Astrocyte (in vitro differentiated cells and primary cell): ENCODE results near the gene CDK8. TPM values are rescaled to one million over a fixed set of nuclear protein-coding genes. Genes with fewer than 3 reads are reported as not detected.

Experiments used
- DNase-seq: peaks from one replicate; pipeline ENCODE4 v3.0.0-alpha.2; 2010; ENCODE audit warnings: low read depth
- FAIRE-seq: peaks from 2 replicates; lab custom pipeline; 2011; peaks lifted over from hg19 to GRCh38; lab: Jason Lieb, UNC
- H2AFZ ChIP-seq: 2 replicates; pipeline ENCODE4 v1.6.0; 2012; ENCODE audit warnings: low read depth, low read length, inconsistent platforms
- H3K27ac ChIP-seq: 2 replicates; pipeline ENCODE4 v1.5.1; 2011; ENCODE audit warnings: low read depth, low read length, inconsistent platforms
- H3K27me3 ChIP-seq: 2 replicates; pipeline ENCODE4 v1.6.0; 2011; ENCODE audit warnings: low read length, inconsistent platforms; ENCODE audit not compliant: insufficient read depth
- H3K36me3 ChIP-seq: 2 replicates; pipeline ENCODE4 v1.5.1; 2011; ENCODE audit warnings: low read length, inconsistent platforms; ENCODE audit not compliant: insufficient read depth
- H3K4me1 ChIP-seq: 2 replicates; pipeline ENCODE4 v1.5.1; 2011; ENCODE audit warnings: low read length, inconsistent platforms; ENCODE audit not compliant: insufficient read depth
- H3K4me2 ChIP-seq: 2 replicates; pipeline ENCODE4 v1.6.0; 2012; ENCODE audit warnings: low read length, inconsistent platforms
- H3K4me3 ChIP-seq: 2 replicates; pipeline ENCODE4 v1.5.1; 2011; ENCODE audit warnings: low read depth, mild to moderate bottlenecking, low read length, inconsistent platforms; ENCODE audit not compliant: insufficient read depth
- H3K79me2 ChIP-seq: 2 replicates; pipeline ENCODE4 v1.6.0; 2012; ENCODE audit warnings: mild to moderate bottlenecking, low read length, inconsistent platforms; ENCODE audit not compliant: insufficient read depth
- H3K9ac ChIP-seq: 2 replicates; pipeline ENCODE4 v1.6.0; 2012; ENCODE audit warnings: mild to moderate bottlenecking, low read length, inconsistent platforms
- H3K9me3 ChIP-seq: 2 replicates; pipeline ENCODE4 v1.5.1; 2012; ENCODE audit warnings: low read depth, mild to moderate bottlenecking, low read length, inconsistent platforms; ENCODE audit not compliant: insufficient read depth
- H4K20me1 ChIP-seq: 2 replicates; pipeline ENCODE4 v1.6.0; 2012; ENCODE audit warnings: low read length, inconsistent platforms; ENCODE audit not compliant: insufficient read depth
- H3K27ac Mint-ChIP-seq: one replicate; pipeline ENCODE4 v1.8.0; 2021; ENCODE audit warnings: mild to moderate bottlenecking, mixed read lengths; ENCODE audit not compliant: unreplicated experiment
- H3K27me3 Mint-ChIP-seq: one replicate; pipeline ENCODE4 v1.8.0; 2021; ENCODE audit warnings: low read depth, mixed read lengths; ENCODE audit not compliant: unreplicated experiment
- H3K36me3 Mint-ChIP-seq: one replicate; pipeline ENCODE4 v1.8.0; 2021; ENCODE audit warnings: low read depth, mixed read lengths; ENCODE audit not compliant: unreplicated experiment
- H3K4me1 Mint-ChIP-seq: one replicate; pipeline ENCODE4 v1.8.0; 2021; ENCODE audit warnings: low read depth, mixed read lengths; ENCODE audit not compliant: unreplicated experiment
- H3K4me3 Mint-ChIP-seq: one replicate; pipeline ENCODE4 v1.8.0; 2021; ENCODE audit warnings: mild to moderate bottlenecking, moderate library complexity, mixed read lengths; ENCODE audit not compliant: unreplicated experiment
- H3K9me3 Mint-ChIP-seq: one replicate; pipeline ENCODE4 v1.8.0; 2021; ENCODE audit warnings: mild to moderate bottlenecking, mixed read lengths; ENCODE audit not compliant: unreplicated experiment
- CTCF ChIP-seq: IDR thresholded peaks from 2 replicates; pipeline ENCODE4 v1.5.1; 2011; ENCODE audit warnings: low read depth, mild to moderate bottlenecking, inconsistent platforms, low read length, moderate library complexity; ENCODE audit not compliant: insufficient read depth
- EZH2 ChIP-seq: IDR thresholded peaks from 2 replicates; pipeline ENCODE4 v1.6.1; 2012; ENCODE audit warnings: mild to moderate bottlenecking, low read length, inconsistent platforms; ENCODE audit not compliant: insufficient read depth
- total RNA-seq: library from RNA; stranded (reverse); gene quantifications from 2 replicates; pipeline ENCODE4 v1.2.1, GENCODE V29; 2021

Gene CDK8
- total RNA-seq, 1 donor from 2014 or later: 32.4 TPM

- no peaks in the 10 kb centered on the region for H3K27me3 ChIP-seq
- FAIRE-seq: no peak
- Mint-ChIP-seq H3K27me3 (no peaks in the 10 kb centered on the region), H3K36me3 (no peaks in the 10 kb centered on the region), H3K4me1 (peaks cover 11% of the 10 kb centered on the region), H3K27ac (no peak overlapping the region), H3K9me3 (no peaks in the 10 kb centered on the region), H3K4me3 (peak overlapping the region; percentile 90)
- no peak overlapping the region for H2AFZ ChIP-seq
- no peak overlapping the region for H3K9ac ChIP-seq
- no peak overlapping the region for H3K27ac ChIP-seq
- H3K4me2 ChIP-seq: no peak overlapping the region
- no peak overlapping the region for H3K4me3 ChIP-seq
- H3K9me3 ChIP-seq: no peaks in the 10 kb centered on the region
- peaks cover 6% of the 10 kb centered on the region for H3K4me1 ChIP-seq
- H3K36me3 ChIP-seq: no peaks in the 10 kb centered on the region
- DNase-seq: no peak
- peaks cover 72% of the 10 kb centered on the region for H4K20me1 ChIP-seq
- peaks cover 76% of the 10 kb centered on the region for H3K79me2 ChIP-seq
- TF ChIP-seq EZH2: no peak
- TF ChIP-seq CTCF: no peak
Observed at GRCh38 chr13:26257049-26257448, 3.1 kb downstream of the CDK8 start.

- H3K9me3 ChIP-seq: no peaks in the 10 kb centered on the region
- no peaks in the 10 kb centered on the region for H3K27me3 ChIP-seq
- Mint-ChIP-seq H3K4me3 (no peak overlapping the region), H3K36me3 (no peaks in the 10 kb centered on the region), H3K9me3 (peaks cover 1% of the 10 kb centered on the region), H3K27ac (no peak overlapping the region), H3K27me3 (no peaks in the 10 kb centered on the region), H3K4me1 (peaks cover 11% of the 10 kb centered on the region)
- peaks cover 84% of the 10 kb centered on the region for H4K20me1 ChIP-seq
- TF ChIP-seq EZH2: no peak
- TF ChIP-seq CTCF: no peak
- H3K4me3 ChIP-seq: no peak overlapping the region
- H3K36me3 ChIP-seq: no peaks in the 10 kb centered on the region
- H3K4me1 ChIP-seq: peaks cover 6% of the 10 kb centered on the region
- no peak overlapping the region for H3K9ac ChIP-seq
- no peak overlapping the region for H2AFZ ChIP-seq
- FAIRE-seq: no peak
- no peak overlapping the region for H3K27ac ChIP-seq
- H3K79me2 ChIP-seq: peaks cover 98% of the 10 kb centered on the region
- no peak for DNase-seq
- no peak overlapping the region for H3K4me2 ChIP-seq
Observed at GRCh38 chr13:26259634-26260033, 5.7 kb downstream of the CDK8 start.

GRCh38 chr13:26262156-26262555 is 8.2 kb downstream of the CDK8 start:
- Histone ChIP-seq H3K4me3 (no peak overlapping the region), H3K9ac (no peak overlapping the region), H3K27me3 (no peaks in the 10 kb centered on the region), H3K4me2 (no peak overlapping the region), H3K36me3 (no peaks in the 10 kb centered on the region), H2AFZ (no peak overlapping the region), H3K4me1 (no peaks in the 10 kb centered on the region), H3K27ac (no peak overlapping the region), H4K20me1 (peaks cover 82% of the 10 kb centered on the region), H3K9me3 (no peaks in the 10 kb centered on the region), H3K79me2 (peaks cover 98% of the 10 kb centered on the region)
- Mint-ChIP-seq H3K27me3 (no peaks in the 10 kb centered on the region), H3K27ac (no peak overlapping the region), H3K9me3 (peaks cover 1% of the 10 kb centered on the region), H3K4me1 (peaks cover 9% of the 10 kb centered on the region), H3K4me3 (no peak overlapping the region), H3K36me3 (no peaks in the 10 kb centered on the region)
- no peak for FAIRE-seq
- no peak for DNase-seq
- TF ChIP-seq CTCF: no peak
